HG03135 (cell line): Measurements from ENCODE around the gene FRMD4A.

Source experiments
- ATAC-seq: cut with Tn5 transposase; IDR thresholded peaks from one replicate; pipeline ENCODE4 v1.9.1; 2021; ENCODE audit warnings: mild to moderate bottlenecking, moderate library complexity; ENCODE audit not compliant: unreplicated experiment

The FRMD4A gene

GRCh38 chr10:13994932-13995331 lies 335.8 kb downstream of the FRMD4A start:
- ATAC-seq = no peak

- ATAC-seq = no peak
Observed at GRCh38 chr10:13993673-13994089, 337.0 kb downstream of the FRMD4A start.

GRCh38 chr10:13993169-13993568 lies 337.6 kb downstream of the FRMD4A start:
- no peak for ATAC-seq

GRCh38 chr10:13991353-13991752 lies 339.4 kb downstream of the FRMD4A start:
- ATAC-seq = no peak

- ATAC-seq = no peak
Observed at GRCh38 chr10:13990946-13991345, 339.8 kb downstream of the FRMD4A start.

GRCh38 chr10:13990392-13990805 lies 340.3 kb downstream of the FRMD4A start:
- no peak for ATAC-seq

- ATAC-seq = no peak
Observed at GRCh38 chr10:13989616-13990015, 341.1 kb downstream of the FRMD4A start.

GRCh38 chr10:13987446-13987845 lies 343.3 kb downstream of the FRMD4A start:
- ATAC-seq = no peak

GRCh38 chr10:13984647-13985155 lies 346.0 kb downstream of the FRMD4A start:
- ATAC-seq = no peak

GRCh38 chr10:13983035-13983434 lies 347.7 kb downstream of the FRMD4A start:
- ATAC-seq = no peak

GRCh38 chr10:13978533-13979115 lies 352.1 kb downstream of the FRMD4A start:
- ATAC-seq = no peak

- ATAC-seq = no peak
Observed at GRCh38 chr10:13977861-13978532, 352.7 kb downstream of the FRMD4A start.

GRCh38 chr10:13973742-13974141 lies 357.0 kb downstream of the FRMD4A start:
- no peak for ATAC-seq

- no peak for ATAC-seq
Observed at GRCh38 chr10:13972609-13973008, 358.1 kb downstream of the FRMD4A start.

- no peak for ATAC-seq
Observed at GRCh38 chr10:13971601-13972475, 358.9 kb downstream of the FRMD4A start.

GRCh38 chr10:13970957-13971353 lies 359.8 kb downstream of the FRMD4A start:
- no peak for ATAC-seq

GRCh38 chr10:13970236-13970956 lies 360.3 kb downstream of the FRMD4A start:
- no peak for ATAC-seq

GRCh38 chr10:13969792-13970140 lies 361.0 kb downstream of the FRMD4A start:
- no peak for ATAC-seq

GRCh38 chr10:13969118-13969791 lies 361.5 kb downstream of the FRMD4A start:
- ATAC-seq = no peak

GRCh38 chr10:13961853-13962252 lies 368.9 kb downstream of the FRMD4A start:
- ATAC-seq = no peak
